ENCODE results near the gene UNC5A.

UNC5A gene

GRCh38 chr5:176899296-176899891 lies 89.0 kb downstream of the UNC5A start, which contains the start of gene HK3:
TSS of gene HK3 (minus strand) at chr5:176899346. CDS start at chr5:176896159, 3,187 bp downstream.
- no peak for DNase-seq (ENCODE audit: low read depth)

DNA sequence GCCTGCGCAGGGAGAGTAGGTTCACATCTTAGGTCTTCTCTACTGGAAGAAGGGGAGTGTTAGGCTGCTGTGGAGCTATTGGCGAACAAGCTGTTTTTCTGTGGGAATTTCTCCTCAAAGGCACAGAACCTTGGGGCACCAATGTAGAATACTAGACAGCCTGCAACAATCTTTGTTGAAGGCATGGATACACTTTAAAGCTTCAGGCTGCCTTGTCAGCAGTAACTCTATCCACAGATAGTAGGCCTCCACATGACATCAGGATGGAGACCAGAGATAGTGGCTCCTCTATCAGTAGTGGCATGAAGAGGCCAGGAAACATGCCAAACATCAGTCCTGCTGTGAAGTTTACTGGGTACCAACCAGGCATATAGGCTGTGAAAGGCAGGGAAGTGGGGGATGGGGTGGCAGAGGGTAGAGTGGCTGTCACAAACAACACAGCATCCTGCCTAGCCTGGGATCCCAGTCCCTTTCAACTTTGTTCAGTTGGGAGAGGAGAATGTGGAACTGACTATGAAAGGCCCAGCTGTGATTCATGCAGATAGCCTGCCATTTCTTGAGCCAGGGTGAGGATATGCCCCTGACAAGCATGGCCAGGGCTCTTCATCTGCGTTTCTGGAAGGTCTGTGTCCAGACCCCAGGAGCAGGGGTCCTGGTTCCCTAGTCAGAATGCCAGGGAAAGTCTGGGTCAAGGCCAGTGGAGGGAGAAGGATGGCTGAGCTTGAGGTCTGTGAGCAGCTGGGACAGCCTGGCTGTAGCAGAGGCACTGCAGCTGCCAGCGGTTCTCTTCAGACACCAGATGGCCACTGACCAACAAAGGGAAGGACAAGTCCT lies 89.8 kb downstream of the UNC5A start:
- DNase-seq (ENCODE audit: low read depth) = no peak

- DNase-seq (ENCODE audit: low read depth) = no peak
These were observed 90.4 kb downstream of the UNC5A start for GRCh38 chr5:176900780-176901204.

GRCh38 chr5:176901260-176902101 lies 91.1 kb downstream of the UNC5A start:
- DNase-seq (ENCODE audit: low read depth) = no peak

GRCh38 chr5:176902102-176902814 lies 91.9 kb downstream of the UNC5A start:
- DNase-seq (ENCODE audit: low read depth) = no peak

DNA sequence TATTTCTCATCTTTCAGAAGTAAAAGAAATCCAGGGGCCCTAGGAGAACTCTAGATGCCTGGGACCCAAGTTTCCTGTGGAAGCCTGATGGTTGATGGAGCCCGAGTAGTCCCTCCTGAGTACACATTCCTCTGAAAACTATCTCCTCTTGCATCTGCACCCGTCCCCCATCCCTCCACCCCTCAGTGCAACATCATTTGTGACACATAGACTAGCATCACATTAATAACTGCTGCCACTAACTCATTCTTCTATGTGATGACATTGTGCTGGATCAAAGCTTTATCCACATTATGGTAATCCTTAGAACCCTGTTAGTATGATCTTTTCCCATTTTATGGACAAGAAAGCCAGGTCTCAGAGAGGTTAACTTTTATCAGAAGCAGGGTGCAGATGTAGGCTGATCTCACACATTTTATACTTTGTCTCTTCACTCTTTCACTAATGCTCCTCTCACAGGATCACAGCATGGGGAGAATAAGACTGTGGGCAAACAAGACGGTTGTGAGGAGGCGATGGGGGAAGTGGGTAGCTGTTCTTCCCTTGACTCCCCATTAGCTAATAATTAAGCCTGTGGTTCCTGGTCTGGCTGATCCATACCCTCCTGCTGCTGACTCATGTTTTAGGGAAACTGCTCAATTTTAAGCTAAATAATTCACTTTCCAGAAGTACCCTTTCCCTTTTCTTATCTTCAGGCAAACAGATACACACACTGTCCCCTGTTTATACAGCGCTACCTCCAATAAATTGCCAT lies 92.7 kb downstream of the UNC5A start:
- DNase-seq (ENCODE audit: low read depth) = no peak

DNA sequence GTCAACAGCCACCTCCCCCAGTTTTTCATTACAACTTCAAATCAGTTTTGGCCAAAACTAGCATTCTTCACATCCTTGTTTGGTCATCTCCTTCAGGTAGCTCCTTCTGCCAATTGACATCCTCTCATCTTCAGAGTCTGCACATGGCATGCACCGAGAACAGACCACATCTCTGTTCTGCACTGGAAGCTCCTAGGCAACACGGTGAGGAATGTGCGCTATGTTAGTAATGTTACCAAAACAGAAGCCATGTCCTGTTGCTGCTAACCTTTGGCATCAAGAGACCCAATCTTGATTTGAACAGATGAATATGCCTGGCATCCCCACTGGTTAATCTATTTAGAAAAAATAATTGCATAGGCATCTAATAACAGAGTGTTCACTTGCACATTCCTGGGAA lies 93.9 kb downstream of the UNC5A start:
- DNase-seq (ENCODE audit: low read depth) = no peak

GRCh38 chr5:176906126-176906525 lies 95.8 kb downstream of the UNC5A start:
- no peak for DNase-seq (ENCODE audit: low read depth)

- no peak for DNase-seq (ENCODE audit: low read depth)
These were observed 96.4 kb downstream of the UNC5A start for GRCh38 chr5:176906796-176907195.

DNA sequence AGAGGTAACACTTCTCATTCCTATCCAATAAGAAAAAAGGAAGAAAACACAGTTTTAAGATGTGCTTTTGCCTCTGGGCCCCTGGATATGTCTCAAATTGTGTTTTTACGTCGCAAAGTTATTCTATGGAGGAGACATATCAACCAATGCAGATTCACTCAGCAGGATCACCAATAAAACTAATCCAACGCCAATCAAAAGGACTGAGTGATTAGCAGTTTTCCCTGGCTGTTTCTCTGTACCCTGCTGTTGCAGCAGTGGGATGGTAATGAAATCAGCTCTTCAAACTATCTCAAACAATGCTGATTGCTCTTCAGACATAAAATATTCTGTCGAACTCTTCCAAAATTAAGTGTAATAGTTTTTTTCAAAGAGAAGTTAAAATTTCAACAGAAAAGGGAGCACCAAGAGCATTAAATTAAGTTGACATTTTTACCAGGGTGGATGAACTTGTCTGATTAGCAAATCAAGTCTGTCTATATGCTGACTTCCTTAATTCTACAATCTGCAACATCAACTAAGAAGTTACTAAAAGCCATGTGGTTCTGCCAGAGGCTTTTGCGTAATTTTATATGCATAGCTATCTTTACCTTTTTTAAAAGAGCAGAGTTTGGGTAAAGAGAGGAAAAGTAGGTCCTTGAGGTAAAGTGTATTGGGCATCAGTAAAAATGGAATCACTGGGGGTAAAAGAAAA lies 98.5 kb downstream of the UNC5A start:
- no peak for DNase-seq (ENCODE audit: low read depth)

GRCh38 chr5:176912115-176912514 lies 101.8 kb downstream of the UNC5A start:
- no peak for DNase-seq (ENCODE audit: low read depth)

GRCh38 chr5:176915906-176916305 lies 105.5 kb downstream of the UNC5A start:
- no peak for DNase-seq (ENCODE audit: low read depth)

GRCh38 chr5:176916337-176916736 lies 106.0 kb downstream of the UNC5A start:
- no peak for DNase-seq (ENCODE audit: low read depth)

- no peak for DNase-seq (ENCODE audit: low read depth)
These were observed 108.3 kb downstream of the UNC5A start for GRCh38 chr5:176918613-176919012.

DNA sequence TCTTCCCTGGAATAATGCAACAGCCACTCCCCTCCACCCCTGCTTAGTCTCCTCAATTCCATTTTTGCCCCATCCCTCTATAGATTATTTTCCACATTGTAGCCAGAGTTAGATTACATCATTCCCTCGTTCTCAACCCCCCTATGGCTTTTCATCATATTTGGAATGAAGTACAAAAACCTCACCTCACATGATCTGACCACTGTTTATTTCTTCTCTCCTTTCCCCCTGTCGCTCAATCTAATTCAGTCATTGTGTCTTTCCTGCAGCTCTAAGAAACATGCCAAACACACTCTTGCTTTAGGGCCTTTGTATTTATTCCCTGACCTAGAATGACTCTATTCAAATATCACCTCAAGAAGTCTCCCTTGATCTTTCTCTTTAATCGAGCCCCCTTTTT lies 111.4 kb downstream of the UNC5A start:
- DNase-seq (ENCODE audit: low read depth) = no peak

GRCh38 chr5:176922817-176923216 lies 112.5 kb downstream of the UNC5A start:
- DNase-seq (ENCODE audit: low read depth) = no peak

DNA sequence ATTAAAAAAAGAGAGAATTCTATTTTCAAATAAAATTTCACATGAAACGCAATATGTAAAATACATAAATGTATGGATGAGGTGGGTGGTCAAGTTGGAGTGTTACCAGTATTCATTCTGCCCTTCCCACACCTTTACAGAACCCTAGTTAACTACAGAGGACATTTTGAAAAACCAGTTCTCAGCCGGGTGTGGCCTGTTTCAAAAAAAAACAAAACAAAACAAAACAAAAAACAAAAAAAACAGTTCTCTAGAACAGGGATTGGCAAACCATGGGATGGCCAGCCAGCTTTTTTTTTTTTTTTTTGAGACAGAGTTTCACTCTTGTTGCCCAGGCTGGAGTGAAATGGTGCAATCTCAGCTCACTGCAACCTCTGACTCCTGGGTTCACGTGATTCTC lies 117.2 kb downstream of the UNC5A start:
- DNase-seq (ENCODE audit: low read depth) = no peak

GRCh38 chr5:176929654-176930053 lies 119.3 kb downstream of the UNC5A start:
- no peak for DNase-seq (ENCODE audit: low read depth)
